Fibroblast of the aortic adventitia (primary cell): ENCODE data around the gene RNLS. TPM values are rescaled to one million over a fixed set of nuclear protein-coding genes. Genes with fewer than 3 reads are reported as not detected.

Experiments
- DNase-seq: peaks from one replicate; pipeline ENCODE4 v3.0.0-alpha.2; 2010; ENCODE audit warnings: low read depth
- H3K4me3 ChIP-seq: 2 replicates; pipeline ENCODE4 v1.5.1; 2011; ENCODE audit warnings: low read depth, mild to moderate bottlenecking, control low read depth, low read length, moderate library complexity
- CTCF ChIP-seq: IDR thresholded peaks from 2 replicates; pipeline ENCODE4 v1.5.1; 2011; ENCODE audit warnings: mild to moderate bottlenecking, low read length, control low read depth, inconsistent platforms; ENCODE audit not compliant: insufficient read depth
- total RNA-seq: library from RNA; depleted of rRNA; stranded (reverse); fragments of >200 nt; gene quantifications from 2 replicates; pipeline ENCODE4 v1.2.3, GENCODE V29; 2012; ENCODE audit warnings: low replicate concordance

Gene RNLS
- total RNA-seq, 1 donor, result 16.8 TPM

DNA sequence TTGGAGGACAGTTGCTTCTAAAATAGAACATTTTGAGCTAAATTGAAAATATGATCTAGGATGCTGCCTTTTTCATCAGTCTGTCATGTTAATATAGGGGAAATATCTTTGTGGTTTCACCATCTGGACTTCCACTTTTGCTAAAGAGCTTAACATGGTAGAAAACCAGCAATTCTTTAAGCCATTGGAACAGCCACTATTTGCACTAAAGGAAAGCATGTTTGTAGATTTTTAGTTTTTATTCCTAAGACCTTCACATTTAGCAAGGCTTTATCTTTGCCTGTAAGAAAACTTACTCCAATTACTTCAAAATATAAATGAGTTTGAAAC lies 291.0 kb downstream of the RNLS start:
- no peak for DNase-seq
- no peak overlapping the region for H3K4me3 ChIP-seq
- no peak for TF ChIP-seq CTCF

GRCh38 chr10:88291289-88292184 lies 291.6 kb downstream of the RNLS start:
- no peak overlapping the region for H3K4me3 ChIP-seq

GRCh38 chr10:88289342-88289741 lies 293.8 kb downstream of the RNLS start:
- no peak overlapping the region for H3K4me3 ChIP-seq
- TF ChIP-seq CTCF, result no peak
- DNase-seq, result peak; percentile 48

More at GRCh38 chr10:88291289-88292184, 291.6 kb downstream of the RNLS start:
- no peak for DNase-seq
- no peak for TF ChIP-seq CTCF

DNA sequence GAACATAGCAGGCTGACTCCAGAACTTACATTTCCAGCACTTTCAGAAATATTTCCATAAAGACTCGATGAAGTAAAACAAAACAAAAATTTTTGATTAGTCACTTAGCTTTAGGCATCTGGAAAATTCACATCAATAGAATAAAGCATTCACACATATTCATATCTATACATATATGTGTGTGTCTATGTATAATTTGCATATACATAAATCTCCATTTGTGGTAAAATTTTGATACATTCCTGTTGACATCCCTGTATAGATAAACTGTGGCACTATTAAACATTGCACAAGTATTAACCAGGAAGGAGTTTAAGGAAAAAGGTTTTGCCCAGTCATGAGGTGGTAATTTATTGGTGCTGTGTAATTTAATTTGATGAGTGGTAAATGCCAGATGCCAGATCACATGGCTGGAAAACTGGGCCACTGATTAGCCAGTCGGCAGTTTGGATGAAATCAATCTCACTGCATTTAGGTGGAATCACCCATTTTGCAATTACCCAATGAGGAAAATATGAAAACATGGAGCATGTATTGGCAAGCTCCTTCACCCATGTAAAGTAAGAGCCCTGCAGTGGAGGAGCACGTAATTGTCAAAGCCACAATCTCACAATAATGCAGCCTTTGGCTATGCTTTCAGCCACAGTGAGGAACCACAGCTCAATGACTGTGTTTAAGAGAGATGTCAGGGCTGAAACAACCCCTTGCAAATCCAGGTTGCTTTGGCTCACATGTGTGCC lies 294.6 kb downstream of the RNLS start:
- no peak for TF ChIP-seq CTCF
- DNase-seq, result no peak

GRCh38 chr10:88286030-88286429 lies 297.1 kb downstream of the RNLS start:
- no peak overlapping the region for H3K4me3 ChIP-seq
- no peak for TF ChIP-seq CTCF
- no peak for DNase-seq

More for the DNA sequence above, 294.6 kb downstream of the RNLS start:
- H3K4me3 ChIP-seq, result no peak overlapping the region

- peak; percentile 63 for DNase-seq
- TF ChIP-seq CTCF, result no peak
- no peak overlapping the region for H3K4me3 ChIP-seq
Observed at GRCh38 chr10:88281592-88282347, 301.3 kb downstream of the RNLS start.
